ENCODE results near the gene NRF1. TPM values are rescaled to one million over a fixed set of nuclear protein-coding genes. Genes with fewer than 3 reads are reported as not detected.

The NRF1 gene
- total and polyA plus RNA-seq, 2 of the 13 experiments (the other 11 are each of a cell fraction or from before 2014, with no cell fraction given) = 9.3 to 10.1 TPM

DNA sequence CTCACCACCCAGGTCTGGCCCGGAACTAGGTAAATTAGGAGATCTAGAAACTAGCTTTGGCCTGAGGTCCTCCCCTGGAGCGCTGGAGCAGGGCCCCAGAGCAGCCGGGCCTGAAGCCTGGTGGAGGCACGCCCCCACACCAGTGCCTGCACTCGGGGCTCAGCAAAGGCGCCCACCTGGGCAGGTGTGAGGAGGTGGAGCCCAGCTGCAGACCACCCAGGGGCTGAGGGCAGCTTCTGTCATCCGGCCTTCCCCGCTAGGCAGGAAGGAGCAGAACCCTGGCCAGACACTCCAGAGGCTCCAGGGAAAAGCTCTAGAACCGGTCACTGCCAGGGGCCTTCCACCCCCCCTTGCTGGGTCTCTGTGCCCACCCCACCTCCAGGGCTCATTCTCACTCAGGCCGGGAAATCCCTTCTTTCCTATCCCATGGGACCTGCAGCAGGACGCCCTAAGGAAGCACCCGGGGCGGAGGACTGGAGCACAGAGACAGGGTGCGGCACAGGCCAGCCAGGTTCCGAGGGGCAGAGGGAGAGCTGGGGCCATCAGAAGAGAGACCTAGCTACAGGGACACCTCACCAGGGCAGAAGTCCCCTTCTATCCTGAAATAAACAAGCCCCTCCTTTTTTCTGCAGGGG lies 161.2 kb downstream of the NRF1 start (continued):
- TF ChIP-seq GMEB2 (CRISPR knock-in tag; IDR thresholded peaks at IDR 0.05; ENCODE audit: low read depth) = no peak
- TF ChIP-seq ZKSCAN1 (IDR thresholded peaks at IDR 0.05; ENCODE audit: low read length) = no peak
- TF ChIP-seq GABPB1 (CRISPR knock-in tag; IDR thresholded peaks at IDR 0.05) = no peak
- TF ChIP-seq MATR3 (CRISPR knock-in tag; IDR thresholded peaks at IDR 0.05) = no peak
- TF ChIP-seq GATA4 (IDR thresholded peaks at IDR 0.05; ENCODE audit: borderline replicate concordance, low read depth) = no peak
- no peak for TF ChIP-seq ZNF878 (CRISPR knock-in tag; IDR thresholded peaks at IDR 0.05)
- TF ChIP-seq PCBP1 (IDR thresholded peaks at IDR 0.05; ENCODE audit: borderline replicate concordance, low read depth, low read length) = no peak
- TF ChIP-seq ZNF879 (CRISPR knock-in tag; IDR thresholded peaks at IDR 0.05) = no peak

DNA sequence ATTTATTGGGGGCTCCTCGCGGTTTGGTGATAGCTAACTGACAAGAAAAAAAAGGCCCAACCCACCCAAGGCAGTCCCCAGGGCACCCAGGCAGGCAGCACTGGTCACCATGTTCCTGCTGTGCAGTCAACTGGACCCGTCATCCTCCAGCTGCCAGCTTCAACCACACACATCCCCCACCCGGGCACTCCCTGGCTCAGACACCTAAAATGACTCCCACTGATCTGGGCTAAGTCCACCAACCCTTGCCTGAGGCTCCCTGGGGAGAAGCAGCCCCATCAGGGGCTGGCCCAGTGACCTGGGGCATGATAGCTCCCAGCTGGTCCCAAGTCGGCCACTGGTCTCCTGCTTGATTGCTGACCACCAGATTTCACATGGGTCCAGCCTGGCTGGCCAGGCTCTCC lies 161.8 kb downstream of the NRF1 start:
- Histone ChIP-seq H3K4me3 (replicated peaks in 1 of 3; ENCODE audit: insufficient read depth in 1 of 3, low read depth in 2 of 3, low read length in 3 of 3) (no peak overlapping the region), H4K20me1 (ENCODE audit: insufficient read depth, low read length) (no peaks in the 10 kb centered on the region), H2AFZ (ENCODE audit: low read length) (no peak overlapping the region), H3K36me3 (replicated peaks in 1 of 2; ENCODE audit: control insufficient read depth in 1 of 2, insufficient read depth in 2 of 2, low read length in 2 of 2) (no peaks in the 10 kb centered on the region; a peak in 1 of 5 replicates), H3K27me3 (ENCODE audit: control insufficient read depth in 1 of 2, insufficient read depth in 2 of 2, low read length in 2 of 2) (no peaks in the 10 kb centered on the region), H3K79me2 (ENCODE audit: insufficient read depth, low read length) (no peaks in the 10 kb centered on the region), H3K9ac (ENCODE audit: insufficient read depth, low read depth, low read length) (no peak overlapping the region), H3K4me1 (ENCODE audit: insufficient read depth, low read length) (no peaks in the 10 kb centered on the region), H3K27ac (ENCODE audit: extremely low read length, insufficient read depth, low read length) (no peak overlapping the region), H3K4me2 (ENCODE audit: low read depth, low read length) (no peak overlapping the region), H3K9me3 (ENCODE audit: low read length) (no peaks in the 10 kb centered on the region)
- no CpG with 5 or more reads among the region's 5 CpGs for whole genome bisulfite sequencing (ENCODE audit: low lambda C conversion rate)
- DNase-seq (ENCODE audit: low spot score) (no peak), FAIRE-seq (no peak), ATAC-seq (no peak)
- BruUV-seq (replicated peaks) = no TSS peak
- in situ Hi-C loops (cut with HindIII; ENCODE audit: extremely low pct_ligation_motif_present, low pct_unique_long_range_greater_than_20kb) = no loop called here
- CTCF ChIA-PET (ENCODE audit: low intra/inter-chr PET ratio, low total read pairs) = no interaction called here
- intact Hi-C loops (cut with micrococcal nuclease; ENCODE audit: unreplicated experiment) = no loop called here
- POLR2A ChIA-PET = no interaction called here
- TF ChIP-seq TFDP2 (CRISPR knock-in tag; IDR thresholded peaks at IDR 0.05) (no peak), ZNF33B (CRISPR knock-in tag; IDR thresholded peaks at IDR 0.05) (no peak), JUNB (CRISPR knock-in tag; IDR thresholded peaks at IDR 0.05; ENCODE audit: borderline replicate concordance) (no peak), JUN (CRISPR knock-in tag; IDR thresholded peaks at IDR 0.05) (no peak), ZNF772 (CRISPR knock-in tag; IDR thresholded peaks at IDR 0.05) (no peak), MATR3 (CRISPR knock-in tag; IDR thresholded peaks at IDR 0.05) (no peak), SNAPC2 (CRISPR knock-in tag; IDR thresholded peaks at IDR 0.05) (no peak), ZNF766 (CRISPR knock-in tag; IDR thresholded peaks at IDR 0.05; ENCODE audit: borderline replicate concordance) (no peak), MTF1 (CRISPR knock-in tag; IDR thresholded peaks at IDR 0.05) (no peak), MZF1 (CRISPR knock-in tag; IDR thresholded peaks at IDR 0.05; ENCODE audit: borderline replicate concordance) (no peak), ZNF879 (CRISPR knock-in tag; IDR thresholded peaks at IDR 0.05) (no peak), ZNF577 (CRISPR knock-in tag; IDR thresholded peaks at IDR 0.05; ENCODE audit: borderline replicate concordance, low read depth) (no peak)
- TF ChIP-seq, protein P1, sequence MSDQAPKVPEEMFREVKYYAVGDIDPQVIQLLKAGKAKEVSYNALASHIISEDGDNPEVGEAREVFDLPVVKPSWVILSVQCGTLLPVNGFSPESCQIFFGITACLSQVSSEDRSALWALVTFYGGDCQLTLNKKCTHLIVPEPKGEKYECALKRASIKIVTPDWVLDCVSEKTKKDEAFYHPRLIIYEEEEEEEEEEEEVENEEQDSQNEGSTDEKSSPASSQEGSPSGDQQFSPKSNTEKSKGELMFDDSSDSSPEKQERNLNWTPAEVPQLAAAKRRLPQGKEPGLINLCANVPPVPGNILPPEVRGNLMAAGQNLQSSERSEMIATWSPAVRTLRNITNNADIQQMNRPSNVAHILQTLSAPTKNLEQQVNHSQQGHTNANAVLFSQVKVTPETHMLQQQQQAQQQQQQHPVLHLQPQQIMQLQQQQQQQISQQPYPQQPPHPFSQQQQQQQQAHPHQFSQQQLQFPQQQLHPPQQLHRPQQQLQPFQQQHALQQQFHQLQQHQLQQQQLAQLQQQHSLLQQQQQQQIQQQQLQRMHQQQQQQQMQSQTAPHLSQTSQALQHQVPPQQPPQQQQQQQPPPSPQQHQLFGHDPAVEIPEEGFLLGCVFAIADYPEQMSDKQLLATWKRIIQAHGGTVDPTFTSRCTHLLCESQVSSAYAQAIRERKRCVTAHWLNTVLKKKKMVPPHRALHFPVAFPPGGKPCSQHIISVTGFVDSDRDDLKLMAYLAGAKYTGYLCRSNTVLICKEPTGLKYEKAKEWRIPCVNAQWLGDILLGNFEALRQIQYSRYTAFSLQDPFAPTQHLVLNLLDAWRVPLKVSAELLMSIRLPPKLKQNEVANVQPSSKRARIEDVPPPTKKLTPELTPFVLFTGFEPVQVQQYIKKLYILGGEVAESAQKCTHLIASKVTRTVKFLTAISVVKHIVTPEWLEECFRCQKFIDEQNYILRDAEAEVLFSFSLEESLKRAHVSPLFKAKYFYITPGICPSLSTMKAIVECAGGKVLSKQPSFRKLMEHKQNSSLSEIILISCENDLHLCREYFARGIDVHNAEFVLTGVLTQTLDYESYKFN (CRISPR knock-in tag; conservative IDR thresholded peaks at IDR 0.05) = no peak
